HG03575 (cell line): ENCODE data around the gene TMEM222.
"Not testable (repeated sequence)": the region's sequence is repeated elsewhere in the genome, so short reads cannot be mapped to it uniquely, and the experiment has no call there.

ENCODE experiments used
- ATAC-seq: cut with Tn5 transposase; IDR thresholded peaks from one replicate; pipeline ENCODE4 v1.9.1; 2021; ENCODE audit not compliant: unreplicated experiment, insufficient number of reproducible peaks, low FRiP score; ENCODE audit errors: extremely low read depth

The TMEM222 gene

GRCh38 chr1:27321813-27322568 is at the start of gene TMEM222:
Gene TMEM222, plus strand, starts transcription at chr1:27322163. Its CDS starts 35 bp downstream, at chr1:27322198.
- peak; percentile 41 for ATAC-seq

- no peak for ATAC-seq
Observed at GRCh38 chr1:27274204-27274603, 47.8 kb upstream of the TMEM222 start.

GRCh38 chr1:27275696-27276095 is 46.3 kb upstream of the TMEM222 start:
- no peak for ATAC-seq

GRCh38 chr1:27284425-27285273 is 37.3 kb upstream of the TMEM222 start:
- ATAC-seq, result no peak

DNA sequence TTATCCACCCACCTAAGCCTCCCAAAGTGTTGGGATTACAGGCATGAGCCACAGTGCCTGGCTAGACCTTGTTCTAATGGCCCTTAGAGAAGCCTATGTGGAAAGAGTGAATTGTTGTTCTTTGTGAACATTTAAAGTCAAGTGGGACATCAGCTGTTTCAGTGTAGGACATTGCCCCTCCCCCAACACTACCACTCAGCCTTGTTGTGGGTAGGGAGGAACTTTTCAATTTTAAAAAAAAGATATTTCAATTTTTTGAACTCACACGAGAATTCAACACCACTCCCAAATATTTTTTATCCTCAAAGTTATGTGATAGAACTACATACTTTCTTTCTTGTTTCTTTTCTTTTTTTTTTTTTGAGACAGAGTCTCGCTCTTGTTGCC is 36.7 kb upstream of the TMEM222 start:
- no peak for ATAC-seq

- ATAC-seq, result not testable (repeated sequence)
Observed at GRCh38 chr1:27285821-27286220, 36.1 kb upstream of the TMEM222 start.

GRCh38 chr1:27289125-27289524 is 32.8 kb upstream of the TMEM222 start:
- ATAC-seq, result not testable (repeated sequence)

DNA sequence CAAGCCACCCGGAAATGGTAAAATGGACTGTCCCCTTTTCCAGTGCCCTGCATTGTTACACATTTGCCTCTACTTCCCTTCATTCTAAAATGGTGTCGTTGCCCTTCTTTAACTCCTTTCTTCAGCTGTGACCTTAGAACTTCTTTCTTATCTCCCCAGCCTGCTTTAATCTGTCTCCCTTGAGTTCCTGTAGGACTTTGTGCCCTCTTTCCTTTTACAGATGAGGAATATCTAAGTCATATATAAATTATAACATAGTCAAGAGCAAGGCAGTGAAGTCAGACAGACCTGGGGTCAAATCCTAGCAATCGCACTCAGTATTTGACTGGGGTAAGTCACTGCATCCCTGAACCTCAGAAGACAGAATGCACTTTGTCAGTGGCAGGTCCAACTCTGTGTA is 31.4 kb upstream of the TMEM222 start:
- ATAC-seq, result no peak

DNA sequence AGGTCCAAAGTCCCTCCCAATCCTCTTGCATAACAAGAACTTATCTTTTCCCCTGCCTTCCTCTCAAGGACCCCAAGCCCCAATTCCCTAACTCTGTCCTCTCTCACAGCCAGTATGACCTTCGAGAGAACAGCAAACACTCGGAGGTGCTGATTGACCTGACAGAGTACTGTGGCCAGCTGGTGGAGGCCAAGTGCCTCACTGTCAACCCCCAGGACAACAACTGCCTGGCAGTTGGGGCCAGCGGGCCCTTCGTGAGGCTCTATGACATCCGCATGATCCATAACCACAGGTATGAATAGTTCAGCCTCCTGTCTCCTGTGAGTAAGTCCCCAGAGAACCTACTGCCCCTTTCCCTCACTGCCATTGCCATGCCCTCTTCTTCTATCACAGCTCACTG is 29.9 kb upstream of the TMEM222 start:
- ATAC-seq, result no peak

GRCh38 chr1:27293915-27294314 is 28.0 kb upstream of the TMEM222 start:
- no peak for ATAC-seq

GRCh38 chr1:27296773-27297291 is 25.1 kb upstream of the TMEM222 start:
- no peak for ATAC-seq

- ATAC-seq, result no peak
Observed at GRCh38 chr1:27297903-27298302, 24.1 kb upstream of the TMEM222 start.

DNA sequence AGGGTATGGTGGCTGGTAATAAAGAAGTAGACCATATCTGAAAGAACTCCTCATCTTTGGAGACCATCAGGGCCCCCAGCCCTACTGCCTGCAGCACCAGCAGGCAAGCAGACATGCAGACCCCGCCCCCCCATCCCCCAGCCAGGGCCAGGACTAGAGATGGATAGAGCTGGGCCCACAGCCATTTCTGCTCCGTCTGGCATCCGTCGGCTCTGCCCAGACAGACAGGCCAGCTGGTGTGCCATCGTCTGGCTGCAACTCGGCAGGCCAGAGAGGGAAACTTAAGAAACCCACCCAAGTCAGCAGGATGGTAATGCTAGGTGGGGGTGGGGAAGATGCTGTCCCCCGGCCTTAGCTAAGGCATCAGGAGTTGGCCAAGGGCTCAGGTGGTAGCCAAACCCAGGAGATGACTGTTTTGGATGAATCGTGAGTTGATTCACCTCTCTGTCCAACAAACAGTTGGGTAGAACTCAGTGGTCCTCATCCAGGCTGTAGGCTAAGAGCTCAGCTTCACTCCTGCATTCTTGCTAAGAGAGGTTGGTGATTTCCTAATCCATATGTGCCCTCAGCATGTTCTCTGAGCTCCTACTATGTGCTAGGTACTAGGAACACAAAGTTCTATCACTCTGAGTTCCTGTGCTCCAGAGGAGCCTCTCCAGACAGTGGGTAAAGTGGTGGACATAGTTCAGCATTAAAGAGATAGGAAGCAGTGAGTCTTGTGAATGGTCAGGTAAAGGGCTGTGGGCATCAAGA is 23.2 kb upstream of the TMEM222 start:
- ATAC-seq, result no peak

DNA sequence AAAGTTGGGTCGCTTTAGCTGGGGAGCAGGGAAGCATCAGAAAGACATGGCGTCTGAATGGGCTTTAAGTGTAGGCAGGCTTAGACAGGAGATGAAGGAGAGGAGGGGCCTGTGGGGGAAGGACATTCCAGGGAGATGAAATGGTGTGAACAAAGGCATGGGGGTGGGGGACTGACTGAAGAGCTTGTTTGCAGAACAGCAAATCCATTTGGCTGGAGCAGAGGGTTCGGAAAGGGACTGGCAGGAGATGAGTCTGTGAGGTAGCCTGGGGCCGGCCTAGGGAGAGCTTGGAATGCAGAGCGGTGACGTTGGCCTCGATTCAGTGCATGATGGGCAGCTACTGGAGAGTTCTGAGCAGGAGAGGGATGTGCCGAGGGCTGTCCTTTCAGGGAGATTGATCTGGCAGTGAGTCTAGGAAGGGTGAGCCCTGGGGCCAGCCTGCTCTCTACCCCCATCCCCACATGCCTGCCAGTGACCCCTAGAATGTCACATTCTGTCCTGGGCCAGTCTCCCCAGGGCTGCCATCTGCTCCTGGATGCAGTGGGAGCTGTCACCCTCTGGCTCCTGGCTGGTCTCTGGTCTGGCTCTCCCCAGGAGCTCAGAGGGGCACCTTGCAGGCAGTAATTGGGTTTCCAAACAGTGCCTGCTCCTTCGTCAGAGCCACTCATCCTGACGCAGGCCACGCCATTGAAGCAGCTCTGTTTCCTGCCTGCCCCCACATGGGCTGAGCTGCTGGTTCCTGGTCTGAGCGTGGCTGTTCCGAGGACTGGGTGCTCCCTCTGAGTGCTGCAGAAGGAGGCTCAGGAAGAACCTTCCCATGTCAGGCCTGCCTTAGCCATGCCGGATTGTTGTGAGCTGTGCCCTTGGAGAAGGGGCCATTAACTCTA is 22.3 kb upstream of the TMEM222 start:
- no peak for ATAC-seq

- ATAC-seq, result no peak
Observed at GRCh38 chr1:27300341-27301051, 21.5 kb upstream of the TMEM222 start.

DNA sequence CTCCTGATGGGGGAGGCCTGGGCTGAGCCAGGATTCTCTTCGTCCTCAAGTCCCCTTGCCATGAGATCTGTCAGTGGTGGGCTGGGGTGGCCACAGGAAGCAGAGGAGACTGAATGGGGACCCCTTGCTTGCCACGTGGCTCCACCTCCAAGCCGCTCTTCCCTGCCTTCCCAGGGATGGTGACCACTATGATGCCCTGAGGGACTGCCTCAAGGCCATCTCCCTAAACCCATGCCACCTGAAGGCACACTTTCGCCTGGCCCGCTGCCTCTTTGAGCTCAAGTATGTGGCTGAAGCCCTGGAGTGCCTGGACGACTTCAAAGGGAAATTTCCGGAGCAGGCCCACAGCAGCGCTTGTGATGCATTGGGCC is 20.9 kb upstream of the TMEM222 start:
- no peak for ATAC-seq

DNA sequence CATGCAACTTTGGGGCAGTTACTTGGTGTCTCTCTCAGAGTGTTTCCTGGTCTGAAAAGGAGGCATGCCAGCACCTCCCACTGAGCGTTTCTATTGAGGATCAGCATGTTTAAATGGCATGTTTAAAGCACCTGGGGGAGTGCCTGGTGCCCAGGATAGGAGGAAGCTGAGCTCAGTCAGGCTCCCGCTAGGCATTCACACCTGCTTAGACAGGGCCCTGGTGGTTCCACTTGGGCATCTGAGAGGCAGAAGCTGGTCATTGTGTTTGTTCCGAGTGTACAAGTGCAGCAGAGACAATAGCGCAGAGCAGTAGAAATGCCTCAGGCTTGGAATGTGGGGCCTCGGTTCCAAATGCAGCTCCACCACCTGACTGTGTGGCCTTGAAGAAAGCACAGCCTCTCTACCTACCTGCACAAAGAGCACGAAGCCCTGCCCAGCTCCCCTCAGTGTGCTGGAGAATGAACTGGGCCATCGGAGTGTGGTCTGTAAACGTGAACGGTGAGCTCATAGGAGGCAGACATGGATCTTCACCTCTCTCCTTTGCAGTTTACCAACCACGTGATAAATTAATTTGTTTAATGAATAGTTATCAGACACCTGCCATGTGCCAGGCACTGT is 20.3 kb upstream of the TMEM222 start:
- ATAC-seq, result no peak

DNA sequence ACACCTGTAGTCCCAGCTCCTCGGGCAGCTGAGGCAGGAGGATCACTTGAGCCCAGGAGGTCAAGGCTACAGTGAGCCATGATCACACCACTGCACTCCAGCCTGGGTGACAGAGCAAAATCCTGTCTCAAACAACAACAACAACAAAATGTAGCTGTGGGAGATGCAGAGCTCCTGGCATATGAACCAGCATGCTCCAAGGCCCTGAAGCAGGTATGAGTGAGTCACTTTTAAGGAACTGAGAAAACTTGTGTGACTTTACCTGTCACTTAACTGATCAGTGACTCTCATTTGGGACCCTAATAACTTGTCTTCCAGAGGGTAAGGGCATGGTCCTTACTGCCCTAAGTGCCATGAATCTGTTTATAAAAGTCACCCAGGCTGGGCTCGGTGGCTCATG is 19.4 kb upstream of the TMEM222 start:
- no peak for ATAC-seq
